Measurements from ENCODE around the gene SUCLG2. TPM values are rescaled to one million over a fixed set of nuclear protein-coding genes. Genes with fewer than 3 reads are reported as not detected.

The SUCLG2 gene
- total and polyA plus RNA-seq, 9 of the 15 experiments (the other 6 are each of a cell fraction or from before 2014, with no cell fraction given): 10.1 to 41.4 (median 29.0) TPM

DNA sequence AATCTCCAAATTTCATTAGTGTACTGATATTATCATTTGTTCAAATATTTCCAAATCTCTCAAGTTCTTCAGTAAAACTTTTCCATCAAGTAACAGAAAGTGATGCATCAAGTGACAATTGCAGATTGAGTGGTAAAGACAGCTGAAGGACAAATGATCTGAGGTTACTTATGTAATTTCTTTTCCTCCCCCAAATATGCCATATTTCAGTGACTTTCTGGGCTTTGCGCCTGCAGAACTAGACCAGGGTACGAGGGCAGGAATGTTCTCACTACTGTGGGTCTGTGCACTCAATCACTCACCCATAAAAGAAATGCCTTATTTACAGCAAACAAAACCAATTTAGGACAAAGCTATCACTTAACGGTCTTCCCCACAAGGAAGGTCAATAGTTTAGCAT lies 4.7 kb downstream of the SUCLG2 start:
- Histone ChIP-seq H3K9me1 (ENCODE audit: control insufficient read depth, insufficient read depth, low read length) (no peaks in the 10 kb centered on the region), H3K4me1 (replicated peaks in 1 of 2; ENCODE audit: control insufficient read depth in 2 of 2, insufficient read depth in 2 of 2, low read length in 2 of 2) (peaks cover 3 to 14% of the 10 kb centered on the region in 2 experiments; a peak in 4 of 5 replicates), H3K4me3 (no peak overlapping the region), H3K27me3 (ENCODE audit: control insufficient read depth in 2 of 2, insufficient read depth in 2 of 2, low read length in 2 of 2) (no peaks in the 10 kb centered on the region), H3K36me3 (ENCODE audit: control insufficient read depth, insufficient read depth, low read length) (peaks cover 6% of the 10 kb centered on the region; the same call in 2 of the 3 replicates), H3K4me2 (ENCODE audit: insufficient read depth, low read length) (no peak overlapping the region), H2AFZ (ENCODE audit: low read depth, low read length) (no peak overlapping the region), H3K9ac (ENCODE audit: insufficient read depth in 1 of 2, low read depth in 2 of 2, low read length in 2 of 2) (no peak overlapping the region), H4K20me1 (replicated peaks; ENCODE audit: control insufficient read depth, insufficient read depth, low read length) (no peaks in the 10 kb centered on the region), H3K27ac (ENCODE audit: extremely low read depth, low read depth, low read length) (no peak overlapping the region), H3K9me3 (replicated peaks; ENCODE audit: control insufficient read depth, insufficient read depth, low read depth, low read length) (no peaks in the 10 kb centered on the region), H3K79me2 (ENCODE audit: control insufficient read depth, insufficient read depth, low read length) (peaks cover 49% of the 10 kb centered on the region)
- 78% methylated on average over 3 of the region's 3 CpGs for WGBS (ENCODE audit: insufficient coverage, low coverage, missing lambda C conversion rate)
- ChIA-PET POLR2A (interaction anchor here (1.8 kb wide), 1 partner anchor 10 kb away, joined by 3 read pairs; no protein-coding TSS in a partner anchor), CTCF (ENCODE audit: low intra/inter-chr PET ratio) (no interaction called here)
- TF ChIP-seq CBFA2T2 (conservative IDR thresholded peaks at IDR 0.05) (no peak), ESRRB (CRISPR knock-in tag; IDR thresholded peaks at IDR 0.05; ENCODE audit: borderline replicate concordance) (no peak), BRCA1 (IDR thresholded peaks at IDR 0.05) (no peak), BRCA1 (CRISPR knock-in tag; IDR thresholded peaks at IDR 0.05) (no peak), ZNF146 (CRISPR knock-in tag; IDR thresholded peaks at IDR 0.05; ENCODE audit: unreplicated experiment) (no peak), NCOA1 (IDR thresholded peaks at IDR 0.05; ENCODE audit: low read depth) (no peak), BCOR (IDR thresholded peaks at IDR 0.05) (no peak), ZNF197 (CRISPR knock-in tag; IDR thresholded peaks at IDR 0.05; ENCODE audit: low read depth) (no peak), PHB (CRISPR knock-in tag; IDR thresholded peaks at IDR 0.05) (no peak), ETV1 (tag; conservative IDR thresholded peaks at IDR 0.05; ENCODE audit: low read depth) (no peak), EHMT2 (IDR thresholded peaks at IDR 0.05) (no peak), ZNF57 (CRISPR knock-in tag; IDR thresholded peaks at IDR 0.05) (no peak), ZNF717 (CRISPR knock-in tag; IDR thresholded peaks at IDR 0.05) (no peak), NFYB (IDR thresholded peaks at IDR 0.05; ENCODE audit: extremely low read depth, insufficient read length) (no peak), ZNF780A (CRISPR knock-in tag; IDR thresholded peaks at IDR 0.05) (no peak), TCFL5 (CRISPR knock-in tag; conservative IDR thresholded peaks at IDR 0.05) (no peak), CBFA2T3 (IDR thresholded peaks at IDR 0.05) (no peak), RFX7 (CRISPR knock-in tag; IDR thresholded peaks at IDR 0.05) (no peak)
- TF ChIP-seq, protein P1, sequence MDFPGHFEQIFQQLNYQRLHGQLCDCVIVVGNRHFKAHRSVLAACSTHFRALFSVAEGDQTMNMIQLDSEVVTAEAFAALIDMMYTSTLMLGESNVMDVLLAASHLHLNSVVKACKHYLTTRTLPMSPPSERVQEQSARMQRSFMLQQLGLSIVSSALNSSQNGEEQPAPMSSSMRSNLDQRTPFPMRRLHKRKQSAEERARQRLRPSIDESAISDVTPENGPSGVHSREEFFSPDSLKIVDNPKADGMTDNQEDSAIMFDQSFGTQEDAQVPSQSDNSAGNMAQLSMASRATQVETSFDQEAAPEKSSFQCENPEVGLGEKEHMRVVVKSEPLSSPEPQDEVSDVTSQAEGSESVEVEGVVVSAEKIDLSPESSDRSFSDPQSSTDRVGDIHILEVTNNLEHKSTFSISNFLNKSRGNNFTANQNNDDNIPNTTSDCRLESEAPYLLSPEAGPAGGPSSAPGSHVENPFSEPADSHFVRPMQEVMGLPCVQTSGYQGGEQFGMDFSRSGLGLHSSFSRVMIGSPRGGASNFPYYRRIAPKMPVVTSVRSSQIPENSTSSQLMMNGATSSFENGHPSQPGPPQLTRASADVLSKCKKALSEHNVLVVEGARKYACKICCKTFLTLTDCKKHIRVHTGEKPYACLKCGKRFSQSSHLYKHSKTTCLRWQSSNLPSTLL (IDR thresholded peaks at IDR 0.05): no peak
- no TSS peak for BruUV-seq (replicated peaks)
- no peak for ATAC-seq
- intact Hi-C loops (cut with micrococcal nuclease): no loop called here
- DNase-seq (ENCODE audit: extremely low read depth in 1 of 4, low spot score in 3 of 4): no peak
- FAIRE-seq: no peak
- in situ Hi-C loops (cut with MboI): no loop called here

All from K562 (cell line).